NT2/D1 (cell line): ENCODE results near the gene LSM14B.

Experiments
- SUZ12 ChIP-seq: IDR thresholded peaks from 2 replicates; pipeline ENCODE4 v1.6.1; 2011; ENCODE audit not compliant: insufficient read length, insufficient read depth; ENCODE audit errors: extremely low read depth
- YY1 ChIP-seq: IDR thresholded peaks from 2 replicates; pipeline ENCODE4 v1.6.1; 2011; ENCODE audit not compliant: insufficient read length, insufficient read depth
- ZNF274 ChIP-seq: IDR thresholded peaks from 2 replicates; pipeline ENCODE4 v1.6.1; 2011; ENCODE audit warnings: mild to moderate bottlenecking, low read depth, low read length

GRCh38 chr20:62174021-62174804, 51.9 kb downstream of the LSM14B start:
- TF ChIP-seq ZNF274 (no peak), YY1 (no peak), SUZ12 (no peak)
